Esophagus muscularis mucosa (tissue), 4 donors: ENCODE measurements around the gene PRKD1. TPM values are rescaled to one million over a fixed set of nuclear protein-coding genes. Genes with fewer than 3 reads are reported as not detected.

Source experiments
- DNase-seq: peaks from one replicate; pipeline ENCODE4 v3.0.0-alpha.2; 2017; ENCODE audit errors: extremely low spot score
- H3K27ac ChIP-seq, 4 donors: fragments of 200-600 bp; sonication (generic); replicated peaks in 1 of 4; 1 replicate in 3 of 4; 2 replicates in 1 of 4; pipeline ENCODE4 v1.5.1; 2016 to 2019; ENCODE audit warnings: mild to moderate bottlenecking in 1 of 4
- H3K27me3 ChIP-seq, 4 donors: fragments of 200-600 bp; sonication (generic); one replicate each; pipeline versions ENCODE4 v1.5.1 to v1.6.0; 2016 to 2019
- H3K36me3 ChIP-seq, 4 donors: fragments of 200-600 bp; sonication (generic); one replicate each; pipeline ENCODE4 v1.5.1; 2016 to 2019
- H3K4me1 ChIP-seq, 4 donors: fragments of 200-600 bp; sonication (generic); one replicate each; pipeline ENCODE4 v1.5.1; 2016 to 2019
- H3K4me3 ChIP-seq, 4 donors: fragments of 200-600 bp; sonication (generic); 1 replicate in 2 of 4; 2 replicates in 2 of 4; pipeline ENCODE4 v1.5.1; 2016 to 2019; ENCODE audit warnings: mild to moderate bottlenecking in 4 of 4, moderate library complexity in 1 of 4
- H3K9me3 ChIP-seq, 4 donors: fragments of 200-600 bp; sonication (generic); 1 replicate in 3 of 4; 2 replicates in 1 of 4; pipeline ENCODE4 v1.5.1; 2016 to 2019
- CTCF ChIP-seq, 3 experiments: fragments of 200-600 bp in 2 of 3; fragments of 450-650 bp in 1 of 3; sonication (generic) in 2 of 3; IDR thresholded peaks; one replicate each; pipeline ENCODE4 v1.5.1; 2017 to 2019; ENCODE audit warnings: antibody characterized with exemption in 3 of 3, mild to moderate bottlenecking in 2 of 3, moderate library complexity in 1 of 3
- EP300 ChIP-seq: sonication (generic); formaldehyde crosslinking; IDR thresholded peaks from one replicate; pipeline ENCODE4 v1.6.1; 2017; ENCODE audit warnings: antibody characterized with exemption
- POLR2A ChIP-seq: fragments of 450-650 bp; IDR thresholded peaks from one replicate; pipeline ENCODE4 v1.6.1; 2017; ENCODE audit warnings: antibody characterized with exemption, moderate library complexity, mild to moderate bottlenecking, low read depth
- POLR2AphosphoS5 ChIP-seq, 2 donors: sonication (generic); formaldehyde crosslinking; IDR thresholded peaks; one replicate each; pipeline ENCODE4 v1.6.1; 2017; ENCODE audit warnings: antibody characterized with exemption in 2 of 2
- WGBS: methylation state at CpG from one replicate; pipeline ENCODE4 v1.1.5; 2018; 5-methylcytosine and 5-hydroxymethylcytosine counted together
- intact Hi-C: fragments of 100-400 bp; cut with DNase I; formaldehyde crosslinking; loops from one replicate; pipeline ENCODE4 v1.15.1; 2023
- total RNA-seq, 4 donors: library from RNA; depleted of rRNA; stranded (reverse); fragments of >200 nt; gene quantifications; one replicate each; pipeline versions ENCODE4 v1.1.0 to v1.2.1, GENCODE V29; 2016

PRKD1 gene
- total RNA-seq, 4 donors from 2014 or later = 10.4 to 18.7 (median 14.0) TPM

GRCh38 chr14:29817767-29818405 is 109.8 kb downstream of the PRKD1 start:
- H3K27ac ChIP-seq = no peak overlapping the region
- TF ChIP-seq EP300 (no peak), CTCF (IDR thresholded peaks at IDR 0.05) (no peak), POLR2A (no peak), POLR2AphosphoS5 (IDR thresholded peaks at IDR 0.05) (no peak)
- no peaks in the 10 kb centered on the region for H3K36me3 ChIP-seq
- DNase-seq = no peak
- no peak overlapping the region for H3K4me3 ChIP-seq
- H3K9me3 ChIP-seq = no peaks in the 10 kb centered on the region
- H3K27me3 ChIP-seq = no peaks in the 10 kb centered on the region
- intact Hi-C loops = loop anchor here (10.0 kb wide), 1 partner anchor 107 kb away; the partner anchor contains the start of gene PRKD1
- peaks cover 5 to 34% (median 31%) of the 10 kb centered on the region in 4 donors for H3K4me1 ChIP-seq

GRCh38 chr14:29815016-29815674 is 112.5 kb downstream of the PRKD1 start:
- intact Hi-C loops = loop anchor here (10.0 kb wide), 1 partner anchor 110 kb away; the partner anchor contains the start of gene PRKD1
- Histone ChIP-seq H3K36me3 (no peaks in the 10 kb centered on the region), H3K4me3 (no peak overlapping the region), H3K4me1 (peaks cover 6 to 25% (median 21%) of the 10 kb centered on the region in 4 donors), H3K27me3 (no peaks in the 10 kb centered on the region), H3K27ac (no peak overlapping the region), H3K9me3 (no peaks in the 10 kb centered on the region)
- 76% methylated on average over 4 of the region's 4 CpGs for WGBS
- no peak for TF ChIP-seq POLR2AphosphoS5 (IDR thresholded peaks at IDR 0.05)
- TF ChIP-seq POLR2A = no peak
- no peak for TF ChIP-seq CTCF (IDR thresholded peaks at IDR 0.05)
- no peak for DNase-seq

DNA sequence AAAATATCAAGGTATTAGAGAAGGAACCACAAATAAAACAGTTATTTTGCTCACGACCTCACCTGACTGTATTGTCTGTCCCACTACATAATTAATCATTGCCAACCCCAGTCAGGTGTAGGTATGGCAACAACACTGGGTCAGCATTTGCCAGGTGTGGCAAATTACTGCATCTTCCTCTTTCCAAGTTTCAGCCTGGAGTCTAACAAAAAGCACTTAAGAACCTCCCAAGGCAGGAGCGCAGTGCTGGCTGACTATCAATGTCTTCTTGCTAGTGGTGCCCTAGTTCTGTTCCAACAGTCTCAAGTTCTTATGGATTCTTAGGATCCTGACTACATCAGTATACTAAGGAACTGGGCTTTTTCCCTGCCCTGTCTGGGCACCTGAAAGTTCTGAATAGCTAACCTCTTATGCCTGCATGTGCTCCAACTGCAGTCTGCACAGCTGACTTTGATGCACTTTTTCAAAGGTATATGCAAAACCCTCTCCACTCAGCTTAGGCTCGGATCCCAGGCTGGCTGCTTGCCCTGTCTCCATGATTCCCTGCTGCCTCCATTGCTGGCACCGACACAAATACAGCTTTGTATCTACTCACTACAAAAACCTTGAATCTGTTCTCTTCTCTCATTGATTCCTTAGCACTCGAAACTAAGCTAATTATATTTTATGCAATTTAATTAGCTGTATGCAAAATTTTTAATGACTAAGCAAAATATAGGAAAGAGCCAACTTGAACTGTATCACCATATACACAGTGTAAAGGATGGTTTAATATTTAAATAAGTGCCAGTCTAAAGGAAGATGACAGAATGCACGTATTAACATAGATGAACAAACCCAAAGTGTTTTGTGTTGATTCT is 113.3 kb downstream of the PRKD1 start:
- DNase-seq = no peak
- peaks cover 6 to 30% (median 25%) of the 10 kb centered on the region in 4 donors for H3K4me1 ChIP-seq
- H3K27me3 ChIP-seq = no peaks in the 10 kb centered on the region
- no peak overlapping the region for H3K4me3 ChIP-seq
- H3K36me3 ChIP-seq = no peaks in the 10 kb centered on the region
- intact Hi-C loops = loop anchor here (10.0 kb wide), 1 partner anchor 110 kb away; the partner anchor contains the start of gene PRKD1
- 53% methylated on average over 6 of the region's 6 CpGs for WGBS
- H3K27ac ChIP-seq = no peak overlapping the region
- no peak for TF ChIP-seq POLR2AphosphoS5 (IDR thresholded peaks at IDR 0.05)
- TF ChIP-seq CTCF (IDR thresholded peaks at IDR 0.05) = no peak
- TF ChIP-seq POLR2A = no peak
- no peaks in the 10 kb centered on the region for H3K9me3 ChIP-seq

DNA sequence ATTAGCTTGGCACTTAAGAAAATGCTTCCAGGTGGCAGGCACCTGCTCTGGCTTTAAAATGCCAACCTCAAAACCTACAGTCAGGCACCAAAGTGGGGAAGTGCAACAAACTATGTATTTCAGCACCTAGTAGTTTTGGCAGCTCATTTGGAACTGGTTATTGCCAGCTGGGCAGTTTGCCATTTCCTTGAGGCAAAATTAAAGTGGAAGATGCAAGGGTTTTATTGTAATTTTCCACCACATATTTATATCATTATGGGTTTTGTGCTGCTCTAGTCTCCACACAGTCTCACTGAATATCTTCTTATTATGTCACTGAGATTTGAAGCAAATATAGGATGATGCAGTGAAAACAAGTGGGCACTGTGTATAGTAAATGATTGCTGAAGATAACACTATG is 117.0 kb downstream of the PRKD1 start:
- intact Hi-C loops = loop anchor here (10.0 kb wide), 1 partner anchor 114 kb away; the partner anchor contains the start of gene PRKD1
- Histone ChIP-seq H3K4me3 (no peak overlapping the region), H3K27me3 (no peaks in the 10 kb centered on the region), H3K9me3 (no peaks in the 10 kb centered on the region), H3K27ac (no peak overlapping the region), H3K4me1 (peaks cover 6 to 38% (median 29%) of the 10 kb centered on the region in 4 donors), H3K36me3 (no peaks in the 10 kb centered on the region)
- no peak for TF ChIP-seq POLR2AphosphoS5 (IDR thresholded peaks at IDR 0.05)
- no peak for TF ChIP-seq POLR2A
- DNase-seq = no peak

DNA sequence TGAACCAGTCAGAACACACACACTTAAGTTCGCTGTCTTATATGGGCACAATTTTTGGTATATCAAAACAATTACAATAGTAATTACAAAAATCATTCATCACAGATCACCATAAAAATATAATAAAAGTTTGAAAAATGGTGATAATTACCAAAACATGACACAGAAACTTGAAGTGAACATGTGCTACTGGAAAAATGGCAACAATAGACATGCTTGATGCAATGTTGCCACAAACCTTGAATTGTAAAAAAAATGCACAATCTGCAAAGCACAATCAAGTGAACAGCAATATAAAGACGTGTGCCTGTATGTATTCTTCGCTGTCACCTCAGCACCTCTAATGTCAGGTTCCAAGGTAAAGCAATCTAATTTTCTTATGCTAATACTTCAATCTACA is 117.6 kb downstream of the PRKD1 start:
- intact Hi-C loops = loop anchor here (10.0 kb wide), 1 partner anchor 115 kb away; the partner anchor contains the start of gene PRKD1
- Histone ChIP-seq H3K27me3 (no peaks in the 10 kb centered on the region), H3K4me1 (peaks cover 9 to 44% (median 34%) of the 10 kb centered on the region in 4 donors), H3K36me3 (no peaks in the 10 kb centered on the region), H3K9me3 (no peaks in the 10 kb centered on the region), H3K4me3 (no peak overlapping the region), H3K27ac (no peak overlapping the region)
- WGBS = 85% methylated on average over 3 of the region's 3 CpGs
- no peak for TF ChIP-seq CTCF (IDR thresholded peaks at IDR 0.05)
- no peak for TF ChIP-seq POLR2AphosphoS5 (IDR thresholded peaks at IDR 0.05)
- TF ChIP-seq POLR2A = no peak
- no peak for TF ChIP-seq EP300
- DNase-seq = no peak
